Astrocyte of the spinal cord (primary cell): Measurements from ENCODE around the gene PSG4.
"Not testable (repeated sequence)": the region's sequence is repeated elsewhere in the genome, so short reads cannot be mapped to it uniquely, and the experiment has no call there.

Source experiments
- DNase-seq: peaks from one replicate; pipeline ENCODE4 v3.0.0; 2011; ENCODE audit warnings: low read depth, low spot score
- H3K4me3 ChIP-seq: 2 replicates; pipeline ENCODE4 v1.5.1; 2011; ENCODE audit warnings: low read depth, mild to moderate bottlenecking, low read length, moderate library complexity
- CTCF ChIP-seq: IDR thresholded peaks from 2 replicates; pipeline ENCODE4 v1.5.1; 2012; ENCODE audit warnings: low read depth, mild to moderate bottlenecking, low read length, inconsistent platforms
- in situ Hi-C: cut with HindIII; loops from 2 replicates; pipeline ENCODE4 v1.10.0; 2017; ENCODE audit warnings: low sequenced_read_pairs

The PSG4 gene

GRCh38 chr19:43224855-43225253 is 19.4 kb upstream of the PSG4 start:
- in situ Hi-C loops: no loop called here
- no peak for DNase-seq
- no peak for TF ChIP-seq CTCF
- no peak overlapping the region for H3K4me3 ChIP-seq

GRCh38 chr19:43224201-43224854 is 18.9 kb upstream of the PSG4 start:
- in situ Hi-C loops, DNase-seq, H3K4me3 ChIP-seq: not testable (repeated sequence)

DNA sequence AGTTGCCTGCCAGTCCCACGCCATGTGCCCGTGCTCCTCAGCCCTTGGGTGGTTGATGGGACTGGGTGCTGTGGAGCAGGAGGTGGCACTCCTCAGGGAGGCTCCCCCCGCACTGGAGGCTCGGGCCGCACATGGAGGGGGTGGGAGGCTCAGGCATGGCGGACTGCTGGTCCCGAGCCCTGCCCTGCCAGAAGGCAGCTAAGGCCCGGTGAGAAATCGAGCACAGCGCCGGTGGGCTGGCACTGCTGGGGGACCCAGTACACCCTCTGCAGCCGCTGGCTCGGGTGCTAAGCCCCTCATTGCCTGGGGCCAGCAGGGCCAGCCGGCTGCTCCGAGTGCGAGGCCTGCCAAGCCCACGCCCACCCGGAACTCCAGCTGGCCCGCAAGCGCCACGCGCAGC is 16.5 kb upstream of the PSG4 start:
- DNase-seq, in situ Hi-C loops, H3K4me3 ChIP-seq: not testable (repeated sequence)

- H3K4me3 ChIP-seq, DNase-seq, in situ Hi-C loops: not testable (repeated sequence)
Measured at GRCh38 chr19:43219136-43219535, 13.7 kb upstream of the PSG4 start.

DNA sequence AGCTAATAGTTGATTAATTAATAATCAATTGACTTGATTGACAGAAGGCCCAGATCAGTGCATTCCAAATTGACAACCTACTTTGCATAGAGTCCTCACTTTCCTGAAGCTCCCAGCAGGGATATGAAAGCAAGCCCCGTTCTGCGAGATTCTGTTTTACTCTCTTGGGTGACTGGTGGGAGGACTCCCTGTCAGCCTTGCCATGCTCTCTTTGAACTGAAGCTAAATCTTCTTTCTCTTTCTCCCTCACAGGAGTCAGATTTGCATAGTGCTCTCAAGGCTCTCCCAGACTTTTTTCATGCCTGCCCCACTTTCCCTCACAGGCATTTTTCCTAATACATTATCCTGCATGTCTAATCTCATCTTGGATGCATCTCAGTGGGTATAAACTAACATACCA is 10.4 kb upstream of the PSG4 start:
- DNase-seq, in situ Hi-C loops, H3K4me3 ChIP-seq: not testable (repeated sequence)

DNA sequence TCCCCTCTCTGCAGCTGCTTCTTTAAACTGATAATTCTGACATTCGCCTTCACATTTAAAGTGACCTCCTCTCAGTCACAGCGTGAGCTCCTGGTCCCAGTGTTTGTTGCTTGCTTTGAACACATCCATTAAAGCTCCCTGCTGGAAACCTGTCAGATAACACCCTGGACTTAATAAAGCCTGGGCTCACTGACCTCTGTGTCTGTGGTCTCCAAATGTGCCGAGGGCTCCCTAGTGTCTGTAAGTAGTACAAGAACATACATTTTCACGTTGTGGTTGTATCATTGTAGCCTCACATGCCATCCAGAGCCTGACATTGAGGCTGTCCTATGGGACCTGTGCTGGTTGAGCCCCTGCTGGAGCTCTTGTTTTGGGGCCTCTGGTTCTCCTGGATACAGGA is 2.6 kb upstream of the PSG4 start:
- H3K4me3 ChIP-seq: no peak overlapping the region
- TF ChIP-seq CTCF: no peak
- no peak for DNase-seq
- in situ Hi-C loops: no loop called here

DNA sequence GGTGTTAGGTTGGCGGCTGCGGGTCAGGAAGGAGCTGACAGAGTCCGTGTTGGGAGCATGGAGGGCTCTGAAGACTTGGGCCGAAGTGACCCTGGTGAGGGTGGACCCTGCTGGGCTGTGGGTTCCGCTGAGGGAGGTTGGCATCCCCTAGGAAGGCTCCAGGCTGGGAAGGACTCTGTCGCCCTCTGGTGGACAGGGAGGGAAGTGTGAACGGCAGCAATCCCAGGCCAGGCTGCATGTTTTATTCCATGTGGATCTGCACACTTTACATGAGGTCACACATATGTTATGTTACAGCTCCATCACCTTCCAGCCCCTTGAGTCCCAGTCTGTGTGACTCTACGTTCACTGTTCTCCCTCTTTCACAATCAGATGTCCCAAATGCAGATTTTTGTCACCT is 1.7 kb upstream of the PSG4 start:
- TF ChIP-seq CTCF: peak; percentile 41
- H3K4me3 ChIP-seq, DNase-seq, in situ Hi-C loops: not testable (repeated sequence)

GRCh38 chr19:43203611-43204010 is 1.8 kb downstream of the PSG4 start:
- in situ Hi-C loops, DNase-seq, H3K4me3 ChIP-seq: not testable (repeated sequence)

- DNase-seq, in situ Hi-C loops, H3K4me3 ChIP-seq: not testable (repeated sequence)
Measured at GRCh38 chr19:43201891-43202290, 3.5 kb downstream of the PSG4 start.

DNA sequence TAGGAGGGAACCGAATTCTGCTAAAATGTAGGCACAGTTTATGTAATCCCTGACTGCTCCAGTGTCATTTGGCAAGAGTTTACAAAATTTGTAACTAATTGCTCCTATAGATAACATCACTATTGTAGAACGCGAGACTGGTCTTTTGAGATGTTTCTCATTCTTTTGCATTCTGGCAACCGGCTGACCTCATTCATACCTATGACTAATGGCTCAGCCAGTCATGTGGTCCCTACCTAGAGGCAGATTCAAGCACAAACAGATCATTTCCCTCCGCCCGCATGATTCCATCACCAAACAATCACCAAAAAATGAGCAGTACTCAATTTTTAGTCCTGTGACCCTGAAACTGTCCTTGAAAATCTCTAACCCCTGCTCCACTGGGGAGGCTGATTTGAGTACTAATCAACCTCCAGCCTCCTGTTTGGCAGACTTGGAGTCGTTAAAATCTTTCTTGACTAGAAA is 4.1 kb downstream of the PSG4 start:
- in situ Hi-C loops, H3K4me3 ChIP-seq: not testable (repeated sequence)
- DNase-seq: peak; percentile 43

DNA sequence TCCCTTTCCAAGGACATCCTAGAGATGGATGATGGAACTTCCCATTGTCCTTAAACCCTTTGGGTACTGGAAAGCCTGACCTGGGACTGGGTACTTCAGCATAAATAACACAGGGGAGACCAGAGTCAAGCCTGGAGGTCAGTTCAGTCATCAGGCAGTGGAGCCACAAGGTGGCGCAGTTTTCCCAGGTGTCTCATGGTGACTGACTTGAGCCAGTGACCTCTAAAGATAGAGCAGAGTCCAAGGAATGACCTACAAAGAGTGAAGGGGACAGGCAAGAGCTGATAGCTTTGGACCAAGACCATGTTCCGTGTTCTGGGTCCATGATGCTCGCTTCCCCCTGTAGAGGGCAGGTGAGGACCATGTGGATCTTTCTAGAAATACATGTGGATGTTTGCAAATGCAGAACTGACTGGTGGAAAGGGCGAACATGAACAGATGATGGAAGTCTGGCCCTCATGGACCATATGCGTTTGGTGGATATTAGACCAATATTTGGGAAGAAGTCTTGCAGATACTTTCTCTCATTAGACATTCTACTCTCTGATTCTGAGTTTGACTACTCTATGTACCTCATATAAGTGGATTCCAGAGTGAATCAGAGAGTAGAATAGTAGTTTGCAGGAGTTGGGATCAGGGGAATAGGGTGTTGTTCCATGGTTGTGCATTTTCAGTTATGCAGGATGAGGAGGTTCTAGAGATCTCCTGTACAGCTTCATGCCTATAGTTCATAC is 6.6 kb downstream of the PSG4 start:
- in situ Hi-C loops, DNase-seq, H3K4me3 ChIP-seq: not testable (repeated sequence)

DNA sequence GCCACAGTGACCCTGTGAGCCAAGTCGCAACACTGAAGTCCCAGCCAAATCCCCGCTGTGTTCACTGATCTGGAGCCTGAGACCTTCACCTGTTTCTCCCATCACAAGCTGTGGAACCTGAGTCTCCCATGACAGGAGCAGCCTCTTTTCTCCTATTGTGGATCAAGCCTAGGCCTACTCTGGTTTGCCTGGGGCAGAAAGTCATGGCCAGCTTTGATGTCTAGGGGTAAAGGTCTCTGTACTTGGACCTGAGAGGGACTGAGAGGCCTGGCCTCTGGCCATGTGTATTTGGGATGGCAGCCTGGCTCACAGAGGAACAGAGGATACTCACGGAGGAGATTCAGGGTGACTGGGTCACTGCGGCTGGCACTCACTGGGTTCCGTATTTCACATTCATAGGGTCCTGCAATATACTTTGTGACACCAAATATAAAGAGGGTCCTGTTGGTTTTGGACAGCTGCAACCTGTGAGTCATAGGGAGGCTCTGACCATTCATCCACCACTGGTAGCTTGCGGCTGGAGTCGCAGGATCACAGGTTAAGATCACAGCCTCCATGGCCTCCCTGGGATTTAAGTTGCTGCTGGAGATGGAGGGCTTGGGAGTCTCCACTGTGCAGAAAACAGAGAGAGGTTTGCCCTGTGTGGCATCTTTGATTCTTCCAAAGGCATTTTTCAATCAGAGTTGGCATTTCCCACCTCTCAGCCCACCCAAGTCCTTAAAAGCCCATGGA is 7.6 kb downstream of the PSG4 start:
- in situ Hi-C loops, H3K4me3 ChIP-seq, DNase-seq: not testable (repeated sequence)

GRCh38 chr19:43194397-43194796 is 11.0 kb downstream of the PSG4 start:
- DNase-seq, H3K4me3 ChIP-seq, in situ Hi-C loops: not testable (repeated sequence)
